ENCODE results near the gene TRABD2B. TPM values are rescaled to one million over a fixed set of nuclear protein-coding genes. Genes with fewer than 3 reads are reported as not detected.

TRABD2B gene
- total RNA-seq, 1 experiment from 2014 or later = 0.36 TPM

- Mint-ChIP-seq H3K9me3 (ENCODE audit: unreplicated experiment) (no peaks in the 10 kb centered on the region), H3K4me1 (ENCODE audit: low read depth, unreplicated experiment) (peaks cover 5% of the 10 kb centered on the region), H3K27ac (ENCODE audit: unreplicated experiment) (no peak overlapping the region), H3K36me3 (ENCODE audit: insufficient read depth, unreplicated experiment) (no peaks in the 10 kb centered on the region), H3K27me3 (ENCODE audit: insufficient read depth, unreplicated experiment) (no peaks in the 10 kb centered on the region), H3K4me3 (ENCODE audit: unreplicated experiment) (no peak overlapping the region)
- H3K27me3 ChIP-seq (replicated peaks; ENCODE audit: control insufficient read depth, insufficient read depth, low read length) = no peaks in the 10 kb centered on the region
- ChIA-PET CTCF (no interaction called here), POLR2A (no interaction called here)
- H3K9me3 ChIP-seq = no peaks in the 10 kb centered on the region
- TF ChIP-seq CTCF (IDR thresholded peaks at IDR 0.05; ENCODE audit: insufficient read depth in 1 of 2, low read depth in 1 of 2, low read length in 1 of 2, severe bottlenecking in 1 of 2, unreplicated experiment in 1 of 2) = no peak
- H3K4me3 ChIP-seq (ENCODE audit: low read depth, low read length) = no peak overlapping the region
- peaks cover 4% of the 10 kb centered on the region; the same call in 1 of the 2 replicates for H3K4me1 ChIP-seq
- no TSS peak for BruUV-seq (replicated peaks)
- DNase-seq = no peak
- intact Hi-C loops (cut with micrococcal nuclease; ENCODE audit: unreplicated experiment) = no loop called here
- no peaks in the 10 kb centered on the region for H3K36me3 ChIP-seq (ENCODE audit: control insufficient read depth, insufficient read depth, low read length)
Observed at GRCh38 chr1:47908258-47908657, 88.9 kb downstream of the TRABD2B start.

DNA sequence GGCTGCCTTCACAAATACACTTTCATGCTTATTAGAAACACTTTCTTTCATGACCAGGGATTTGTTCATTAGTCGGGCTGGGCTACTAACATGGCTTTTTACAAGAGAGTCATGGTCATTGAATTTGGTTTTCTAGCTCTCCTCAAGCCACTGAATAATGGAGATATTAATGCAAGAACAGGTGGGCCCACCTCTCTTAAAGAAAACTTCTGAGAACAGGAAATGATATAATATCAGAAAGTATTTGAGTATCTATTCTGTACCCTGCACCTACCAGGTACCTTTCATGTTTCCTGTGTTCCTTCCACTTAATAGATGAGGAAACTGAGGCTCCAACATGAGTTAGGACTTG is 90.0 kb downstream of the TRABD2B start:
- H3K4me3 ChIP-seq (ENCODE audit: low read depth, low read length) = no peak overlapping the region
- Mint-ChIP-seq H3K9me3 (ENCODE audit: unreplicated experiment) (no peaks in the 10 kb centered on the region), H3K36me3 (ENCODE audit: insufficient read depth, unreplicated experiment) (no peaks in the 10 kb centered on the region), H3K4me1 (ENCODE audit: low read depth, unreplicated experiment) (no peaks in the 10 kb centered on the region), H3K4me3 (ENCODE audit: unreplicated experiment) (no peak overlapping the region), H3K27ac (ENCODE audit: unreplicated experiment) (no peak overlapping the region), H3K27me3 (ENCODE audit: insufficient read depth, unreplicated experiment) (no peaks in the 10 kb centered on the region)
- no peak for DNase-seq
- H3K4me1 ChIP-seq = no peaks in the 10 kb centered on the region
- CTCF ChIA-PET = no interaction called here
- no peaks in the 10 kb centered on the region for H3K36me3 ChIP-seq (ENCODE audit: control insufficient read depth, insufficient read depth, low read length)
- TF ChIP-seq CTCF (IDR thresholded peaks at IDR 0.05; ENCODE audit: insufficient read depth in 1 of 2, low read depth in 1 of 2, low read length in 1 of 2, severe bottlenecking in 1 of 2, unreplicated experiment in 1 of 2) = no peak
- intact Hi-C loops (cut with micrococcal nuclease; ENCODE audit: unreplicated experiment) = no loop called here
- H3K27me3 ChIP-seq (replicated peaks; ENCODE audit: control insufficient read depth, insufficient read depth, low read length) = no peaks in the 10 kb centered on the region
- POLR2A ChIA-PET = no interaction called here
- BruUV-seq (replicated peaks) = no TSS peak
- no peaks in the 10 kb centered on the region for H3K9me3 ChIP-seq

GRCh38 chr1:47906527-47907176 is 90.5 kb downstream of the TRABD2B start:
- H3K36me3 Mint-ChIP-seq (ENCODE audit: insufficient read depth, unreplicated experiment) = no peaks in the 10 kb centered on the region
- intact Hi-C loops (cut with micrococcal nuclease; ENCODE audit: unreplicated experiment) = no loop called here
- H3K36me3 ChIP-seq (ENCODE audit: control insufficient read depth, insufficient read depth, low read length) = no peaks in the 10 kb centered on the region
- no peaks in the 10 kb centered on the region for H3K9me3 ChIP-seq
- no peak overlapping the region for H3K27ac Mint-ChIP-seq (ENCODE audit: unreplicated experiment)
- ChIA-PET POLR2A (no interaction called here), CTCF (no interaction called here)
- H3K4me3 Mint-ChIP-seq (ENCODE audit: unreplicated experiment) = no peak overlapping the region
- no peak for TF ChIP-seq CTCF (IDR thresholded peaks at IDR 0.05; ENCODE audit: insufficient read depth in 1 of 2, low read depth in 1 of 2, low read length in 1 of 2, severe bottlenecking in 1 of 2, unreplicated experiment in 1 of 2)
- no peaks in the 10 kb centered on the region for H3K4me1 Mint-ChIP-seq (ENCODE audit: low read depth, unreplicated experiment)
- H3K4me1 ChIP-seq = no peaks in the 10 kb centered on the region
- no peaks in the 10 kb centered on the region for H3K9me3 Mint-ChIP-seq (ENCODE audit: unreplicated experiment)
- H3K4me3 ChIP-seq (ENCODE audit: low read depth, low read length) = no peak overlapping the region
- no peaks in the 10 kb centered on the region for H3K27me3 ChIP-seq (replicated peaks; ENCODE audit: control insufficient read depth, insufficient read depth, low read length)
- DNase-seq = no peak
- H3K27me3 Mint-ChIP-seq (ENCODE audit: insufficient read depth, unreplicated experiment) = no peaks in the 10 kb centered on the region
- no TSS peak for BruUV-seq (replicated peaks)
